ENCODE data around the gene ST8SIA2. TPM values are rescaled to one million over a fixed set of nuclear protein-coding genes. Genes with fewer than 3 reads are reported as not detected.
A peak's percentile ranks its signal among the peaks of the same experiment; 100 is the strongest.

Gene ST8SIA2
- 3.2 TPM for total RNA-seq

- DNase-seq = peak; percentile 31
Measured at GRCh38 chr15:92393071-92393979, at the start of gene ST8SIA2. ST8SIA2 (plus strand) TSS chr15:92393881; CDS start chr15:92394065, 184 bp downstream.

GRCh38 chr15:92343924-92344643 is 49.6 kb upstream of the ST8SIA2 start:
- no peak for DNase-seq

- no peak for DNase-seq
Measured at GRCh38 chr15:92346063-92346462, 47.6 kb upstream of the ST8SIA2 start.

GRCh38 chr15:92355307-92355706 is 38.4 kb upstream of the ST8SIA2 start:
- DNase-seq = no peak

- DNase-seq = no peak
Measured at GRCh38 chr15:92361321-92362000, 32.2 kb upstream of the ST8SIA2 start.

- DNase-seq = no peak
Measured at GRCh38 chr15:92362001-92362350, 31.7 kb upstream of the ST8SIA2 start.

GRCh38 chr15:92365084-92365483 is 28.6 kb upstream of the ST8SIA2 start:
- DNase-seq = no peak

GRCh38 chr15:92365906-92366305 is 27.8 kb upstream of the ST8SIA2 start:
- no peak for DNase-seq

GRCh38 chr15:92366381-92366780 is 27.3 kb upstream of the ST8SIA2 start:
- DNase-seq = no peak

GRCh38 chr15:92375057-92375456 is 18.6 kb upstream of the ST8SIA2 start:
- DNase-seq = no peak

- DNase-seq = no peak
Measured at GRCh38 chr15:92376109-92376508, 17.6 kb upstream of the ST8SIA2 start.

GRCh38 chr15:92377083-92377789 is 16.4 kb upstream of the ST8SIA2 start:
- DNase-seq = no peak

GRCh38 chr15:92383519-92384324 is 10.0 kb upstream of the ST8SIA2 start:
- no peak for DNase-seq

- no peak for DNase-seq
Measured at GRCh38 chr15:92384381-92384780, 9.3 kb upstream of the ST8SIA2 start.

- no peak for DNase-seq
Measured at GRCh38 chr15:92385096-92385495, 8.6 kb upstream of the ST8SIA2 start.

- DNase-seq = no peak
Measured at GRCh38 chr15:92391640-92392039, 2.0 kb upstream of the ST8SIA2 start.

GRCh38 chr15:92392462-92392861 is 1.2 kb upstream of the ST8SIA2 start:
- no peak for DNase-seq

GRCh38 chr15:92393980-92394308 is 263 bp downstream of the ST8SIA2 start:
- no peak for DNase-seq

- no peak for DNase-seq
Measured at GRCh38 chr15:92394309-92395097, 822 bp downstream of the ST8SIA2 start.

- DNase-seq = no peak
Measured at GRCh38 chr15:92395098-92395635, 1.5 kb downstream of the ST8SIA2 start.
